CD8-positive, alpha-beta memory T cell (primary cell): ENCODE results near the gene GHRHR. TPM values are rescaled to one million over a fixed set of nuclear protein-coding genes. Genes with fewer than 3 reads are reported as not detected.

Experiments used
- CTCF ChIA-PET: fragments of 350-600 bp; sonication (Branson Sonifier 250); formaldehyde crosslinking; loops from one replicate; lab custom pipeline; 2021; ENCODE audit warnings: antibody characterized with exemption; lab: Charles Lee
- POLR2A ChIA-PET: fragments of 350-600 bp; sonication (Branson Sonifier 250); formaldehyde crosslinking; loops from one replicate; lab custom pipeline; 2021; ENCODE audit warnings: antibody characterized with exemption; lab: Charles Lee
- DNase-seq, 5 donors: peaks; one replicate each; pipeline versions ENCODE4 v3.0.0 to v3.0.0-alpha.2; 2020 to 2022; ENCODE audit warnings: mixed read lengths in 1 of 5
- H3K27ac ChIP-seq: one replicate; pipeline ENCODE4 v1.7.0; 2013; ENCODE audit warnings: low read depth, mild to moderate bottlenecking, low read length, moderate library complexity
- H3K27me3 ChIP-seq: 2 replicates; pipeline ENCODE4 v1.7.0; 2013; ENCODE audit warnings: low read length, mild to moderate bottlenecking; ENCODE audit not compliant: insufficient read depth, poor library complexity, severe bottlenecking
- H3K36me3 ChIP-seq: 2 replicates; pipeline ENCODE4 v1.7.0; 2013; ENCODE audit warnings: mild to moderate bottlenecking, low read length, moderate library complexity; ENCODE audit not compliant: insufficient read depth
- H3K4me1 ChIP-seq: 2 replicates; pipeline ENCODE4 v1.7.0; 2013; ENCODE audit warnings: mild to moderate bottlenecking, low read length, moderate library complexity; ENCODE audit not compliant: insufficient read depth
- H3K4me3 ChIP-seq: 2 replicates; pipeline ENCODE4 v1.7.0; 2013; ENCODE audit warnings: mild to moderate bottlenecking, low read length
- H3K9me3 ChIP-seq: 2 replicates; pipeline ENCODE4 v1.7.0; 2013; ENCODE audit warnings: mild to moderate bottlenecking, low read length
- H3K27ac Mint-ChIP-seq, 8 donors: one replicate each; pipeline ENCODE4 v1.8.0; 2020 to 2021; ENCODE audit warnings: mixed read lengths in 8 of 8, mild to moderate bottlenecking in 6 of 8, inconsistent platforms in 3 of 8, moderate library complexity in 3 of 8
- H3K27me3 Mint-ChIP-seq, 2 donors: one replicate each; pipeline ENCODE4 v1.8.0; 2020 to 2021; ENCODE audit warnings: mixed read lengths in 2 of 2, mild to moderate bottlenecking in 1 of 2, moderate library complexity in 1 of 2
- H3K36me3 Mint-ChIP-seq, 3 donors: one replicate each; pipeline ENCODE4 v1.8.0; 2020 to 2021; ENCODE audit warnings: mixed read lengths in 3 of 3, inconsistent platforms in 1 of 3, mild to moderate bottlenecking in 1 of 3
- H3K4me1 Mint-ChIP-seq, 3 donors: one replicate each; pipeline ENCODE4 v1.8.0; 2020 to 2021; ENCODE audit warnings: mixed read lengths in 3 of 3, inconsistent platforms in 1 of 3, mild to moderate bottlenecking in 1 of 3
- H3K4me3 Mint-ChIP-seq, 7 donors: one replicate each; pipeline ENCODE4 v1.8.0; 2020 to 2021; ENCODE audit warnings: mixed read lengths in 7 of 7, mild to moderate bottlenecking in 6 of 7, moderate library complexity in 4 of 7, inconsistent platforms in 2 of 7
- H3K9me3 Mint-ChIP-seq, 5 donors: one replicate each; pipeline ENCODE4 v1.8.0; 2020 to 2022; ENCODE audit warnings: mixed read lengths in 5 of 5, mild to moderate bottlenecking in 3 of 5, moderate library complexity in 2 of 5, inconsistent platforms in 1 of 5
- polyA plus RNA-seq: library from polyadenylated mRNA; unstranded; fragments of 300-500 nt; fragmentation: Illumina TruSeq; gene quantifications from one replicate; pipeline ENCODE4 v1.2.3, GENCODE V29; 2021
- total RNA-seq, 2 experiments: library from RNA; stranded (reverse); gene quantifications; one replicate each; pipeline ENCODE4 v1.2.3, GENCODE V29; 2021

The GHRHR gene
- total RNA-seq (not detected), polyA plus RNA-seq (not detected)

DNA sequence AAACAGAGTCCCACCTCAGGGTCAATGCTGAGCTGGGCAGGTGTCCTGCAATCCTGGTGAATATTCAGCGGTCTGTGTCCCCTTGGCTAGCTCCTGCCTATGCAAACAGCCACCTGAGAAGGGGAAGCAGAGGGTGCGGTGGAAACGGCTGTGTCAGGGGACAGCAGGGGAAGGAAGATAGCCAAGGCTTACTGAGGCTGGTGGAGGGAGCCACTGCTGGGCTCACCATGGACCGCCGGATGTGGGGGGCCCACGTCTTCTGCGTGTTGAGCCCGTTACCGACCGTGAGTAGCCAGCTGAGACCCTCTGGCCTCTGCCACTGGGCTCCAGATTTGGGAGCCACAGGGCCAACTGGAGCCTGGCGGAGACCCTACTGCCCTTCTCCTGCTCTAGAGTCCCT, at the start of gene GHRHR:
Gene GHRHR (plus strand): TSS at position 112 of the 400 bp plus-strand sequence. CDS start 116 bp downstream, at position 228.
- H3K36me3 ChIP-seq = no peaks in the 10 kb centered on the region
- Mint-ChIP-seq H3K9me3 (no peaks in the 10 kb centered on the region), H3K27me3 (peaks cover 4 to 14% of the 10 kb centered on the region in 2 donors), H3K4me1 (no peaks in the 10 kb centered on the region), H3K36me3 (no peaks in the 10 kb centered on the region), H3K4me3 (no peak within 1 kb of the TSS), H3K27ac (peak within 1 kb of the TSS in 1 of 8 donors; percentile 44)
- DNase-seq = no peak
- H3K27ac ChIP-seq = no peak within 1 kb of the TSS
- H3K4me1 ChIP-seq = no peaks in the 10 kb centered on the region
- no peaks in the 10 kb centered on the region for H3K9me3 ChIP-seq
- no peak within 1 kb of the TSS for H3K4me3 ChIP-seq
- H3K27me3 ChIP-seq = no peaks in the 10 kb centered on the region
- ChIA-PET POLR2A (no interaction called here), CTCF (no interaction called here)

DNA sequence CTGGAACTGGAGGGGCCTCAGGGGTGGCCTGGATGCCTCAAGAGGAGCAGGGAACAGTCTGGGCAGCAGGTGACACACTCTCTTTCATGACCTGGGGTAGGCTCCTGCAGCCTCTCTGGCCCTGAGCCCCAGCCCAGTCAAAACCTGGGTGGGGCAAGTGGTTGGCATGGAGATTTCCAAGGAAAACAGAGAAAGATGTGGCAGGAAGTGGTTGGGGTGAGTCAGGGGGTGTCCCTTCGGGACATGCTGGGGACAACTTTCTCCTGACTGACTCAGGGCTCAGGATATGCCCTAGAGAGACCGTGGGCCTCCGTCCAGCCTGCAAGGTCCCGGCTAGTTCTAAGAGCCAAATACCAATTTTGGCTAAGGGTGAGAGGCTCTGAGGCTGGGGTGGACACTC, 49.2 kb upstream of the GHRHR start:
- POLR2A ChIA-PET = no interaction called here
- H3K27ac Mint-ChIP-seq = no peak overlapping the region
- CTCF ChIA-PET = no interaction called here
- no peak overlapping the region for H3K4me3 ChIP-seq
- H3K27ac ChIP-seq = no peak overlapping the region
- no peaks in the 10 kb centered on the region for H3K4me1 Mint-ChIP-seq
- H3K27me3 ChIP-seq = no peaks in the 10 kb centered on the region
- no peaks in the 10 kb centered on the region for H3K36me3 Mint-ChIP-seq
- no peaks in the 10 kb centered on the region for H3K36me3 ChIP-seq
- no peaks in the 10 kb centered on the region for H3K9me3 ChIP-seq
- H3K9me3 Mint-ChIP-seq = no peaks in the 10 kb centered on the region
- DNase-seq = no peak
- peaks cover 0 to 2% of the 10 kb centered on the region in 2 donors for H3K27me3 Mint-ChIP-seq
- no peak overlapping the region for H3K4me3 Mint-ChIP-seq
- H3K4me1 ChIP-seq = no peaks in the 10 kb centered on the region

DNA sequence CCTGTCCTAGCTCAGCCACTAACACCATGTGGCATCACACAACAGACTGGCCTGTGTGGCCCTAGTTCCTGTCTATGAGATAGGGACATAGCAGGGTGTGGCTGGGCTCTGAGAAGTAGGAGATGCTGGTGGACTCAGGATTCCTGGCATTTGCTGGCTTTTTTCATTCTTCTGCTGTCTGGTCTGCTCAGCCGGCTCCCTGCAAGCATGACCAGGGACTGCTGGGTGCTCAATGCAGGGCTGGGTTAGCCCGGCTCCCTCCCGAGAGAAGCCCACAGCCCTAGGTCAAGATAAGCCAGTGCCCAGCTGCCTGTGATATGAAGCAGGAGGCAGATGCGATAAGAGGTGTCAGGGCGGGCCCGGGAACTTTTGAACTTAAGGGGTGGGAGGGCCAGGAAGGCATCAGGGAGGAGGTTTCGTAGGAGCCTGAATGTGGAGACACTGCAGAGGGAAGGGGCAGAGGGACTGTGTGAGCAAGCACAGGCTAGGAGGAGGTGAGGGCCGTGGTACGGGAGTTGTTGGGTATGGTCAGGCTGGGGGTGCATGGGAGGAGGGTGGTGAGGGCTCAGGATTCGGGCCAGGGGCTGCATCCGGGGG, 48.6 kb upstream of the GHRHR start:
- Histone ChIP-seq H3K4me3 (no peak overlapping the region), H3K36me3 (no peaks in the 10 kb centered on the region), H3K27ac (peak overlapping the region; percentile 31), H3K4me1 (no peaks in the 10 kb centered on the region), H3K27me3 (no peaks in the 10 kb centered on the region), H3K9me3 (no peaks in the 10 kb centered on the region)
- H3K9me3 Mint-ChIP-seq = no peaks in the 10 kb centered on the region
- no peak overlapping the region for H3K27ac Mint-ChIP-seq
- ChIA-PET POLR2A (no interaction called here), CTCF (no interaction called here)
- H3K27me3 Mint-ChIP-seq = peaks cover 0 to 2% of the 10 kb centered on the region in 2 donors
- no peaks in the 10 kb centered on the region for H3K4me1 Mint-ChIP-seq
- DNase-seq = no peak
- no peaks in the 10 kb centered on the region for H3K36me3 Mint-ChIP-seq
- no peak overlapping the region for H3K4me3 Mint-ChIP-seq

DNA sequence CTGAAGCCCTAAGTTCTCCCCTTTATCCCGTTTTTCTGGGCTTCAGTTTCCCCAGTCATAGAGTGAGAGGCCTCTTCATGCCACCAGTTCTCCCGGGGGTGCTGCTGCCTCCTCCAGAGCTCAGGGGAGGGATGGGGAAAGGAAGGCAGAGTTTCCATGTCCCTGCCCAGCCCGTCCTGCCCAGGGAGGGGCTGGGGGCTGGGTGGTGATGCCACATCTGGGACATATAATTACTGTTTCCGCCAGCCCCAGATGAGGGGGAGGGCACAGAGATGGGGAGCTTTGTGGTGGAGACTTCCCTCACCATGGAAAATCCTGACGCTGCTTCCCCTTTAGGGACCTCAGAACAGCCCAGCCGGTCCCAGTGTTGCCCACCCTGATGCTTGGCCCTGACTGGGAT, 48.0 kb upstream of the GHRHR start:
- DNase-seq = no peak
- H3K36me3 Mint-ChIP-seq = no peaks in the 10 kb centered on the region
- POLR2A ChIA-PET = no interaction called here

DNA sequence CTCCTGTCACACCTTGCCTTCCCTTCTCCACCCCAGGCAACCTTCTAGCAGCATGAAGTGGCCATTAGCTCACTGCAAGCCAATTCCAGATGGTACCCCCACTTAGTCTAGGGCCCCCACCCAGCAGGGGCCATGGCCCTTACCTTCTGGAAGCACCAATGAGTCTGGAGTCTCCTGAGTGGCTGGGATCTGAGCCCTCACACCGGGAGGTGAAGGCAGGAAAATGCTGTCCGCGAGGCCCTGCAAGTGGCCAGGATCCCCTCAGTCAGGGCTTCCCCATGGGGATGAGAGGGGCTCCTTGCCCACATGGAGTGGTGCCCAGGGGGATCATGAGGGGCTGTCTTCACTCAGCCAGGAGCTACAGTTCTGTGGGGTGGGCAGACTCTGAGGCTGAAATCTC, 47.5 kb upstream of the GHRHR start:
- Mint-ChIP-seq H3K27me3 (peaks cover 0 to 2% of the 10 kb centered on the region in 2 donors), H3K36me3 (no peaks in the 10 kb centered on the region), H3K4me3 (no peak overlapping the region), H3K9me3 (no peaks in the 10 kb centered on the region), H3K27ac (no peak overlapping the region), H3K4me1 (no peaks in the 10 kb centered on the region)
- no peak for DNase-seq
- Histone ChIP-seq H3K9me3 (no peaks in the 10 kb centered on the region), H3K4me3 (no peak overlapping the region), H3K27ac (peak overlapping the region; percentile 16), H3K27me3 (no peaks in the 10 kb centered on the region), H3K36me3 (no peaks in the 10 kb centered on the region), H3K4me1 (no peaks in the 10 kb centered on the region)
- ChIA-PET CTCF (no interaction called here), POLR2A (no interaction called here)

More for the DNA sequence above, 48.0 kb upstream of the GHRHR start:
- H3K9me3 ChIP-seq = no peaks in the 10 kb centered on the region
- Mint-ChIP-seq H3K27ac (no peak overlapping the region), H3K4me3 (no peak overlapping the region), H3K9me3 (no peaks in the 10 kb centered on the region), H3K4me1 (no peaks in the 10 kb centered on the region), H3K27me3 (peaks cover 0 to 2% of the 10 kb centered on the region in 2 donors)
- CTCF ChIA-PET = no interaction called here
- H3K27me3 ChIP-seq = no peaks in the 10 kb centered on the region
- peak overlapping the region; percentile 31 for H3K27ac ChIP-seq
- H3K4me1 ChIP-seq = no peaks in the 10 kb centered on the region
- H3K4me3 ChIP-seq = no peak overlapping the region
- H3K36me3 ChIP-seq = no peaks in the 10 kb centered on the region

DNA sequence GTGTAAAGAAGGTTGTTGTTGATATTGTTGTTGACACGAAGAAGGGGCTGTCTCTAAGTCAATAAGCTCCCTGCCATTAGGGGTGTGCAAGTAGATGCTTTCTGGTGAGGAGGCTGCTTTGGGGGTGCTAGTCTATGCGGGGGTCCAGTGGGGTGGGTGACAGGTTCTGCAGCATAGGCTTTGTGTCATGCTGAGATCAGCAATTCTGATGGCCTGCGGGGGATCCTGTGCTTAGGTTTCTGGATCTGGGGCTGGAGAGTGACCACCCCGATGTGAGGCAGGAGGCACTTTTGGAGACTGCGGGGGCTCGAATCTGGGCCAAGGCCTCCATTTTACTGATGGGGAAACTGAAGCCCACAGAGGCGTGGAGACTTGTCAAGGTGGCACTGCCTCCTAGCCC, 47.0 kb upstream of the GHRHR start:
- CTCF ChIA-PET = no interaction called here
- Histone ChIP-seq H3K4me1 (no peaks in the 10 kb centered on the region), H3K27me3 (no peaks in the 10 kb centered on the region), H3K36me3 (no peaks in the 10 kb centered on the region), H3K27ac (no peak overlapping the region), H3K9me3 (no peaks in the 10 kb centered on the region), H3K4me3 (no peak overlapping the region)
- no peak for DNase-seq
- Mint-ChIP-seq H3K9me3 (no peaks in the 10 kb centered on the region), H3K4me3 (no peak overlapping the region), H3K36me3 (no peaks in the 10 kb centered on the region), H3K4me1 (no peaks in the 10 kb centered on the region), H3K27ac (no peak overlapping the region), H3K27me3 (peaks cover 0 to 2% of the 10 kb centered on the region in 2 donors)
- POLR2A ChIA-PET = no interaction called here

DNA sequence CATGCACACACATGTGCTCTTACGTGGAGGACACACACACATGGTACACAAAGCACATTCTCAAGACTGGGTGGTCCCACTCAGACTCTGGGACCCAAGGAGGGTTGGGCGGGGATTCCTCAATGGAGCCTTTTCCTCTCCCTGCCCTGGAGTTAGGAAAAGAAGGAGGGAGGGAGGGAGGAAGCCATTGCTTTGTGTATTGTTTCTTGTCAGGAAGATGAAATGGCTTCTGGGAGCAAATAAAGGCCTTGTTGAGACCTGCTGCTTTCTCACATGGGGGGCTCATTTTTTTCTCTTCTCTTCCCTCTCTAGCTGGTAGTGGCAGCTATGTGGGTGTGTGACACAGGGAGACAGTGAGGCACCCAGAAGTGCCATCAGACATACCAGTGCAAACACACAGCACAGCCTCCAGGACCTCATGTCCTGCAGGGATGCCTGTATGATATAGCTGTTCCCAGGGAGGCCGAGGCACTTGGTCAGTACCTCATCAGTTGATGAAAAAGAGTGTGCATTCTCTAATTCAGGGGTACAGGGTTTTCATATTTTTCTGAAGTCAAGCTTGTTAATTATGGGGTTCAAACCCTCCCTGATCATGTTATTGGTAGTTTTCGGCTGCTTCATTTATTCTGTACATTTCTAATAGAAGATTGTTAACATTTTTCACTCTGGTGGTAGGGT, 46.4 kb upstream of the GHRHR start:
- POLR2A ChIA-PET = no interaction called here
- Mint-ChIP-seq H3K27ac (no peak overlapping the region), H3K36me3 (no peaks in the 10 kb centered on the region), H3K4me1 (no peaks in the 10 kb centered on the region), H3K9me3 (no peaks in the 10 kb centered on the region), H3K27me3 (peaks cover 0 to 2% of the 10 kb centered on the region in 2 donors), H3K4me3 (no peak overlapping the region)
- Histone ChIP-seq H3K9me3 (no peaks in the 10 kb centered on the region), H3K4me1 (no peaks in the 10 kb centered on the region), H3K27me3 (no peaks in the 10 kb centered on the region), H3K36me3 (no peaks in the 10 kb centered on the region), H3K27ac (no peak overlapping the region), H3K4me3 (no peak overlapping the region)
- CTCF ChIA-PET = no interaction called here
- no peak for DNase-seq

DNA sequence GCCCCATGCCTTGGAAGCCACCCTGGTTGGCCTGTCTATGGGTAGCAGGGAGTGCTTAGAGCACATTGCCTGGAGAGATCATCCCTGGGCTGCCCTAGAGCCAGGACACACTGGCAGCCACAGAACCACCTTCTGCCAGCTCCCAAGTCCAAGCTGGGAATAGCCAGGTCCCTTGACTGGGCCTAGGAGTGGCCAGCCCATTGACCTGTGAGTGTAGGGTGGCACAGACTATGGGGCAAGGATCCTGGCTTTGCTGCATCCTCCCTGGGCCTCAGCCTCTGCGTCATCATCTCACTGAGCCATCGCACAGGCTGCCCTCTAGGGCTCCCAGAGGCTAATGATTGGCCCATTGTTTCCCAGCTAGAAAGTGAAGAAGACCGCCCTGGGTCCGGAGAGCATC, 45.1 kb upstream of the GHRHR start:
- no peak overlapping the region for H3K27ac ChIP-seq
- Mint-ChIP-seq H3K4me3 (no peak overlapping the region), H3K4me1 (no peaks in the 10 kb centered on the region), H3K9me3 (no peaks in the 10 kb centered on the region), H3K27me3 (peaks cover 0 to 2% of the 10 kb centered on the region in 2 donors), H3K36me3 (no peaks in the 10 kb centered on the region), H3K27ac (peak overlapping the region in 1 of 8 donors; percentile 29)
- ChIA-PET CTCF (no interaction called here), POLR2A (no interaction called here)
- DNase-seq = no peak
- no peaks in the 10 kb centered on the region for H3K4me1 ChIP-seq
- H3K4me3 ChIP-seq = no peak overlapping the region
- H3K9me3 ChIP-seq = no peaks in the 10 kb centered on the region
- no peaks in the 10 kb centered on the region for H3K36me3 ChIP-seq
- H3K27me3 ChIP-seq = no peaks in the 10 kb centered on the region
